Activated CD4-positive, alpha-beta T cell treated with anti-CD3 and anti-CD28 coated beads, Interleukin-2, amount 50 U/mL, for 48 hours (primary cell): Measurements from ENCODE around the gene AEBP1.
"Not testable (repeated sequence)": the region's sequence is repeated elsewhere in the genome, so short reads cannot be mapped to it uniquely, and the experiment has no call there.

Source experiments
- DNase-seq, 2 experiments: peaks; one replicate each; pipeline ENCODE4 v3.0.0-alpha.2; 2020

The AEBP1 gene

DNA sequence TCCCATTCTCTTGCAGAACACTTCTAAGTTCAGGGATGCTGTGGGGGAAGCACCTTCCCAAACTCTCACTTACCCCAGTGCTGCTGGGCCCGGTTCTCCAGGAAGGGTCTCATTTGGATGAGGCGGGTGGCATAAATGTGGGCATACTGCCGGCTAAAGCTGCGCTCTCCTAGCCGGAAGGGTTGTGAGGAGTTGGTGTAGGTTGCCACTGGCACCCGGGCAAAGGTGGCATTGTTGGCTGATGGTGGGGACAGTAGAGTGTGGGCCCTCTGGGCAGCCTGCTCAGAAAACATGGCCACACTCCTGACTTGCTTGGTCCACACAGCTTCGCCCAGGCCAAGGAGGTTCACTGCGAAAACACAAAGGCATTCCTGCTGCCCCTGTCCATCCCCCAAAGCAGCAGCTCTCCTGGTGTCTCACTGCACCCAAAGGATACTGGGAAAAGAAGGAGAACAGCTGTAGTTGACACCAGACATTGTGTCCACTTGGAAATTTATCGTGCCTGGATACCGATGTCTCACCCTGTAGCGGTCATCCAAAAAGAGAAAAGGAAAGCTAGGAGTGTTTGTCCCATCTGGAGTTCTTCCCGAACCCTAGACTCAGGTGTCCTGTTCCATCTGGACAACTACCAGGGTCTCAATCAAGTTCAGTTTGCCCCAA lies 17.7 kb downstream of the AEBP1 start:
- DNase-seq, result no peak

DNA sequence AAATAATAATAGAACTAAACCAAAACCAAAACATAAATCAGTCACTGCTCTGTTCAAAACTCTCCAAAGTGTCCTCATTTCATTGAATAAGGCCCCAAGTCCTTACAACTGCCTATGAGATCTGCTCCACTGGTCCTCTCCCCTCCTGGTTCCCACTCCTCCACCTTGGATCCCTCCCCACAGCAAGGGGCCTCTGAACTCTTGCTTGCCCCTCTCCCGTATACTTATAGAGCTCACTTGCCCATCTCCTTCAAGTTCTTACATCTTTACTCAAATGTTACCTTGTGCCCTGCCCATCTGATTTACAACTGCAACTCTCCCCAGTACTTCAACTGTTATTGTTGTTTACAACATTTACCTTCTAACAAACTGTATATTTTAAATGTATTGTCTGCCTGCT lies 18.4 kb downstream of the AEBP1 start:
- DNase-seq, result no peak

DNA sequence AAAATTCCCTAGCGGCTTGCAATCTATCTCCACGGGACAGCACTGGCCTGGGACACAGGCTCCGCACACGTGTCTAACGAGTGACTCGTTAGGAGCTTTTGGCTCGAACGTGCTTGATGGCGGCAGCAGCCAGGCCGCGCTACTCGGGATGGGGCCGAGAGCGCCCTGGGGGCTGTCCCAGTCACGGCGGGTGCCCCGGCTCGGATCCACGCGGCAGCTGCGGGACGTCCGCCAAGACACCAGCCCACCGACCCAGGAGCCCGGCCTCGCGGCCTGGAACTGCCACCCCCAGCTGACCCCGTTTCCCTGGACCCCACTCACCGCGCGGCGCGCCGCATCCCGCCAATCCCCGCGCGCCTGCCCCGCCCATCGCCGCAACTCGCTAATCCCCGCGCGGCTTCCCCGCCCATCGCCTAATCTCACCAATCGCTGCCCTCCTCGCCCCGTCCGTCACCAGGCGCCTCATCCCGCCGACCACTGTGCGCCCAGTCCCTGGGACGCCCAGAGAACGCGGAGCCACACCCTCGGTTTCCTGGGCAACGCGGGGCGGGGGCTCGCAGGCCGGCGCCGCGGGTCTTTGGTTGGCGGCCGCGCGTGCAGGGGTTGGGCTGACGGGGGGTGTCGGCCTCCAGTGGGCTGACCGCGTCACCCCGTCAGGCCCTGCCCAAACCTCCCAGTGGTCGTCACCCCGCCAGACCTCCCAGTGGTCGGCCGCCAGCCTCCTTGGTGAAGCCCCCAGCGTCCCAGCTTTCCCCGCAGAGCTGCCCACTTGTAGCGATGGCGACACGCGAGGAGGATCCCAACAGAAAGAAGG lies 19.3 kb downstream of the AEBP1 start, which contains the start of gene POLD2:
Gene POLD2 (minus strand): TSS at position 359 of the 814 bp plus-strand sequence. CDS start 1,495 bp downstream, outside the sequence.
- DNase-seq, result peak; percentile 98 to 99

DNA sequence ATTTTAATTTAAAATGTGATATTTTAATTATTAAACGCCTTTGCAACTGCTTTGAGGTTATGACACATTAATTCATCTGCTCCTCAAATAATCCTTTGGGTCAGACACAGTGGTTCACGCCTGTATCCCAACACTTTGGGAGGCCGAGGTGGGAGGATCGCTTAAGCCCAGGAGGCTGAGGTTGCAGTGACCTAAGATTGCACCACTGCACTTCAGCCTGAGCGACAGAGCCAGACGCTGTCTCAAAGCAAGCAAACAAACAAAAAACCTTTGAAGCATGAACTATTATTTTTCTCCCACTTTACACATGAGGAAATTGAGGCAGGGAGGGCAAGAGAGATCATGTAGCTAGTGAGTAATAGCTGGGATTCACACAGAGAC lies 20.7 kb downstream of the AEBP1 start:
- no peak for DNase-seq

DNA sequence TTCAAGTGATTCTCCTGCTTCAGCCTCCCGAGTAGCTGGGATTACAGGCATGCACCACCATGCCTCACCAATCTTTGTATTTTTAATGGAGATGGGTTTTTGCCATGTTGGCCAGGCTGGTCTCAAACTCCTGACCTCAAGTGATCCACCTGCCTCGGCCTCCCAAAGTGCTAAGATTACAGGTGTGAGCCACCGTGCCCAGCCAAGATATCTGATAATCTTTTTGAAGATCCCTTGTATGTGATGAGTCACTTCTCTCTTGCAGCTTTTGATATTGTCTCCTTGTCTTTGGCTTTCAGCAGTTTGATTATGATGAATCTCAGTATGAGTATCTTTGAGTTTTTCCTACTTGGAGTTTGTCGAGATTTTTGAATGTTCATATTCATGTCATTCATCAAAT lies 22.4 kb downstream of the AEBP1 start:
- DNase-seq, result not testable (repeated sequence)

DNA sequence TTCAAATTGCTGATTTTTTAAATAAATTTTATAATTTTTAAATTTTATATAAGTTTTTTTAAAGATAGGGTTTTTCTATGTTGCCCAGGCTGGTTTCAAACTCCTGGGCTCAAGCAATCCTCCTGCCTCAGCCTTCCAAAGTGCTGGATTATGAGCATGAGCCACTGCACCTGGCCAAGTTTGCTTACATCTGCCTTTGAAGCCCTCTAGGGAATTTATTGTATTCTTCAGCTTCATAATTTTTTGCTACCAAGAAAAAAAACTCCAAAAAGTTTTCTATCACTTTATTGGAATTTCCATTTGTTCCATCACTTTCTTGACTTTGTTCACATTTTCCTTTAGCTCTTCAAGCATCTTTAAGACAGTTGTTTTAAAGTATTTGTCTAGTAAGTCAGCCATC lies 23.0 kb downstream of the AEBP1 start:
- no peak for DNase-seq

DNA sequence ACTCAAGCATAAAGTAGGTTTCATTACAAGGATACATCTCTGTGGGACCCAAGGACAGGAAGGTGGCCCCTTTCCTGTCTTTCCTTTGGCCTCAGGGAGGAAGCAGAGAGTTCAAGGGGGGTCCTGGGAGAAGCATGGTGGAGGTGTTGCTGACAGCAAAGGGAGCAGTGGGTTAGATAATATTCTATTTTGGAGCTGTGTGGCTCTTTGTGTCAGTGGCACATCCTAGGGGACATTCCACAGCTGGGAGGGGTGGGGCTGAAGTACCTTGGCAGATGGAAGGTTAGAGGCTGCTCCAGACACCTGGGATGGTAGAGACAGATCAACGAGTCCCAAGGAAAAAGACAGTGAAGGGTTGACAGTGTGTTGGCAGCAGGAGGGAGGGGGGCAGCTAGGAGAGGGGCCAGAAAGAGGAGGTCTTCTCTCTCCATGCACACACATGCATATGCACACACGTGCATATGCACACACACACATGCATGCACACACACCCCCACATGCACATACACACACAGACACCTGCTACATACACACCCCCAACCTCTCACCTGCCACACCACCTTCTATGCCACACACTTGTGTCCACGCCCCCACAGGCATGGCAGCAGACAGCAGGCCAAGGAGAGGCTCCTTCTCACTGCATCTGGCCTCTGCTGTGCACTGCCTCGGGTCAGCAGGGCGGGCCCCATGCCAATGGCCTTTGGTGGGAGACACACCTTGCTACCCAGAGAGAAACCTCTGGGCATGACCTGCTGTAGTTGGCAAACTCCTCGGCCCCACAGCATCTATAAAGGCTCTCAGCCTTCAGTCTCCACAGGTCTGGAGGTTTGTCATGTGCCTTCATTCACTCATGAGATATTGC lies 24.8 kb downstream of the AEBP1 start:
- DNase-seq, result no peak

DNA sequence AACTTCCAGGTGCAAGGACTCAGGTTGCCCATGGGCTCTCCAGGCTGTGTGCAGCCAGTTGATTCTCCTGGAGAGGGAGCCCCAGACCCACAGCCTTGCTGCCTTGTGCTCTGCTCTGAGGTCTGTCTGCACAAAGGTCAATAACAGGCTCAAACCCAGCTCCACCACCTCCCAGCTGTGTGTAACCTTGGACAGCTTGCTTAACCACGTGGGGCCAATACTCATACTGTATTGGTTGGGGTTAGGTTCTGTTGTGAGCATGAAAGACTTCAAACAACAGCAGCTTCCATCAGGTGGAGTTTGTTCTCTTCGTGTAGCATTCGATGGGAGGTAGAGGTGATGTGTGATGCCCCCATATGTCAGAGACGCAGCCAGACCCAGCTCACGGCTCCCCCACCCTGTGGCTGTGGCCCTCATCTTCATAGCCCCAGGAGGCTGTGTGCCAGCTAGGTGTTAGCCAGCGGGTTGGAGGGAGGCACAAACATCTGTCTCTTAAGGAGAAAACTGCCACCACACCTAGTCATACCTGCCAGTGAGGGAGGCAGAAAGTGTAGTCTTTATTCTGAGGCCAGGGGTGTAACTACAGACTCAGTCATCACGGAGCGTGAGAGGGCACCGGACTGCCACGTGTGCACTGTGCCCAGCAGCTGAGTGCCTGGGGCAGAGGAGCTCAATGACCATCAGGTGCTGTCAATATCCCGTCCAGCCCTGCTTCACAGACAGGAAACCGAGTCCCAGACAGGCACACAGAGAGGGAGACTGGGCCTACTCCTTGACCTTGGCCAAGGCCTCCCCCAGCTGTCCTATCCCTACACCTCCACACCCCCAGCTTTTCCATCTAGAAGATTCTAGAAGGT lies 27.3 kb downstream of the AEBP1 start:
- no peak for DNase-seq

DNA sequence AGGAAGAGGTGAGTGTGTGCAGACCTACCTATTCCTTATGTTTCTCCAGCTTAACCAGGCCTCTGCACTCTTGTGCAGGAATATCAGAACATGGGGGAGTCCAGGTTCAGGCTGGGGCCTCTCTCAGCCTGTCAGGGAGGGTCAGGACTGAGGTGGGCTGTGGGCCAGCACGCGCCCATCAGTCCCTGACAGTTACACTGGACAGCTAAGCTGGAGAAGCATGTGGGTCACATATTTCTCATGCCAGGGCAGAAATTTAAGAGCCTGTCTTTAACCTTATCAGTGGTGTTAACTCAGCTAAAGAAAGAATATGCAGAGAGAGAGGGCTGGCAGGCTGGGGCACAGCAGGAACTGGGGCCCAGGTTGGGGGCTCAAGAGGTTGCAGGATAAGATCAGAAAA lies 27.9 kb downstream of the AEBP1 start:
- DNase-seq, result no peak

DNA sequence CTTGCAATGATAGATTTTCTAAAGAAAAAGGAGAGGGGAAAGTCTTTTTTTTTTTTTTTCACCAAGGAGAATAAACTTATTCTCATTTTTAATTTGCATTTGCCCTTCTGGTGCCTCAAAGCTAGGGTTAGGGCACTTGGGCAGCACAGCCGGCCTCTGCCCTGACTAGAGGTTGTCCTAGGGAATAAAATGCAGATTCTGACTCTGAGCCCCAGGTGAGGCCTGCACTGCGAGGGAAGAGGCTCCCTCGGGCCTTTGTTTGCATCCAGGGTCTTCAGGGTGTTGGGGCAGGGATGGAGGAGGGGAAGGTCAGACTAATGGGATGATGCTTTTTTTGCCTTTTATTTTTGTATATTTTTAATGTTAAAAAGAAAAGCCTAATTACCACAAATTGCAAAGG lies 29.1 kb downstream of the AEBP1 start:
- no peak for DNase-seq

DNA sequence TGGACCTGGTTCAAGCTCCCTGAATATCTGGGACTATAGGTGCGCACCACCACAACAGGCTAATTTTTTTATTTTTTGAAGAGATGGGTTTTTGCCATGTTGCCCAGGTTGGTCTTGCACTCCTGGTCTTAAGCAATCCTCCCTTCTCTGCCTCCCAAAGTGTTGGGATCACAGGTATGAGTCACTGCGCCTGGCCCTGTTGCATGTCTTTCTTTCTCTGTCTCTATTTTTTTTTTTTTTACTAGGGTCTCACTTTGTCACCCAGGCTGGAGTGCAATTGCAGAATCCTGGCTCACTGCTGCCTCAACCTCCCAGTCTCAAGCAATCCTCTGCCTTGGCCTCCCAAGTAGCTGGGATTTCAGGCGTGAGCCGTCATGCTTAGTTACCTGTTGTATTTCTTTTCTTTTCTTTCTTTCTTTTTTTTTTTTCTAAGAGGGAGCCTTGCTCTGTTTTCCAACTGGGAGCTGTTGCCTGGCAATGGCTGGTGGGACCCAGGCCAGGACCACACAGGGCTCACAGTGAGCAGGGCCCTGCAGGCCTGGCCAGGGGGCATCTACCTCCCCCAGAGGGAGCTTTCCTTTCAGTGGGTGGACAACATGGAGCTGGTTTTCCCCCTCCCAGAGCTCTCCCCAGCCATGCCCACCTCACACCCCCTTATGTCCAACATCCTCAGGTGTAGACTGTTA lies 30.9 kb downstream of the AEBP1 start:
- no peak for DNase-seq

DNA sequence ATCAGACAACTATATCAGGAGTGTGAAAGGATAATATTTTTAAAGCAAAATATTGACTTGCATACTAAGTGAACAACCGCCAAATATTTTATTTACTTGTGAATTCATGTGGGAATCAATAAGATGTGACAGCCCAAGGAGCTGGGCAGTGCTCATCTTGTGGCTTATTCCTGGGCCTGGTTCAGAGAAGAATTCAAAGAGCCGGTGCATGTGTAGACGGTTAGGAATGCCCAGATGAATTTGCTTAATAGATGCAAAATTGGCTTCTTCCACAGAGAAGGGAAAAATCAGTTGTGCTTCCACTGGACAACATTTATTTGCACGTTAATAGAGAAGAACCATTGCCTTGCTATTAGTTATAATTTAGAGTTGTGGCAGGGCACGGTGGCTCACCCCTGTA lies 32.6 kb downstream of the AEBP1 start:
- no peak for DNase-seq

DNA sequence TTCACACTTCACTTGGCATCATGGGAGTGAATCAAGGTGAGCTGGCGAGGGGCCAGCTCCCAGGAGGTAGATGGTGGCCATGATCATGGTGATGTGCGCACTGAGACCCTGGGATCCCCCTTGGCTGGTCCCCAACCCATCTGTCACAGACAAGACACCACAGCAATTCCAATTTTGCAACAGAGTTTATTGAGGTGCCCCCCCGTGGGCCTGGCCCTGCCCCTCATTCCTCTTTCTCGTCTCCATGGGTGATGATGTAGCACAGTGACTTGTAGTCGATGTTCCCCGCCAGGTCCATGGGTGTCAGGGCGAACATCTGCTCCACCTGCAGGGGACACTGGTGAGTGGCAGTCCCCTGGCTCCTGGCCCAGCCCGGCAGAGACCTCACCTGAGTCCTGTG lies 34.6 kb downstream of the AEBP1 start:
- DNase-seq, result no peak

DNA sequence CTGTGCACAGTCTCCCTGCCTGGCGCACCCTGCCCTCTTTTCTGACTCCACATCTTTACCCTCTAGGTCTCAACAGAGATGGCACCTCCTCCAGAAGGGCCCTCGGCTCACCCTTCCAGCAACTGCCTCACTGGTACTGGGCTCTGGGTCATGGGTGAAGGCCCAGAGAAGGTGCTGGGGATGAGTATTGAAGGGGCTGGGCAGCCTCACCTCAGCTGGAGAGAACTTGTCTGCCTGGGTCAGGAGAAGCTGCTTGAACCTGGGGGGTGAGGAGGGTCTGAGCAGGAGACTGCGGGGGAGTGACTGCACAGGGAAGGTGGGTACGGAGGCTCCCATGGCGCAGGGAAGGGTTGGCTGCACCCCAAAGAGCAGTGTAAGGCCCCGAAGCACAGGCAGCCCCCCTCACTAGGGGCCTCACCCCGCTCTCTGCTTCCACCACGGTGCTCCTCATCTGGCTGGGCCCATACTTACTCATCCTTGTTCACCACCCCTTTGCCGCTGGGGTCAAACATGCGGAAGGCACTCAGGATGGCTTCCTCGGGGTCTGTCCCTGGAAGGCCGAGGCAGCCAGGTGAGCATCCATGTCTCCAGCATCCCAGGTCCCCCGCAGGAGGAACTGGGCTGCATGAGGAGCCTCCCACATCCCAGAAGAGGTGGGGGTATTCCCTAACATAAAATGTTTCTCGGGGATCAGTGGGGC lies 35.3 kb downstream of the AEBP1 start:
- no peak for DNase-seq

DNA sequence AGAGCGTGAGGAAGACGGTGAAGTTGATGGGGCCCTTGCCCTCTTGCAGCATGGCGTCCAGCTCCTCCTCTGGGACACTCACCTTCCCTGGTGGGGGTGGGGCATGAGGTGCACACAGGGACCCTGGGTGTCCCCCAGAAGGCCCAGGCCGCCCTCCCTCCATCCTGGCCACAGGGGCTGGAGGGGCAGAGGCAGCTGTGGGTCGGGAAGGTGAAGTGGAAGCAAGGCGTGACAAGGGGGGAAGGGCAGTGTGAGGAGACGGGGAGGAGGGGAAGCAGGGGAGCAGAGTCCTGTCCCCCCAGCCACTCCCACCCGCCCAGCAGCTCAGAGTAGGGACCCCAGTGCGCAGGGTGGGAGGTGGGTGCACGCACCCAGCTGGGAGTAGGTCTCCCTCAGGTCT lies 36.2 kb downstream of the AEBP1 start:
- no peak for DNase-seq

DNA sequence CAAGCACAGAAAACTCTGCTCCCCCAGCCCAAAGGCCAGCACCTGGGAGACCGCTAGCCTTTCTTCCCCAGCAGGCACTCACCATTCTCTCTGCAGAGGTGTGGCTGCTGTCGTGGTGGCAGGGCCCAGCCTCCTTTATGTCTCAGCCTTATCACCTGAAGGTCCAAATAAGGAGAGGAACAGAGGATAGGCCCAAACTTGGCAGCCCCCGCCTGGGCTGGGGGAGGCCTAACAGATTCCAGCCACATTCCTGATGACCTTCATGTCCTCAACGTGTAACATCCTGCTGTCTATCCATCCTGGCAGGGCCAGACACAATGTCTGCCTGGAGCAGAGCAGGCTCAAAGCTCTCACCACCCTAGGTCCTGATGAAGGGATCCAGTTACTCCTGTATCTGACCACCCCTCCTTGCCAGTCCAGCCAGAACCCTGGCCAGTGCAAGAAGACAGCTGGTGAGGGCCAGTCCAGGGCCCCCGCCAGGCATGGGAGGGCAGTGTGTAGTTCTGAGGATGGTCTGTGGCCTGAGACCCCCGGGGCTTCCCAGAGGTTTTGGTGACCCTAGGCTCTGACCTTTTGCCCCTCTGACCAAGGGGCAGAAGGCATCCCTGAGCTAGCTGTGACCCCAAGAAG lies 37.2 kb downstream of the AEBP1 start, which contains the start of gene MYL7:
Gene MYL7 (minus strand): TSS at position 112 of the 630 bp plus-strand sequence. CDS start 27 bp downstream, at position 85.
- DNase-seq, result no peak

DNA sequence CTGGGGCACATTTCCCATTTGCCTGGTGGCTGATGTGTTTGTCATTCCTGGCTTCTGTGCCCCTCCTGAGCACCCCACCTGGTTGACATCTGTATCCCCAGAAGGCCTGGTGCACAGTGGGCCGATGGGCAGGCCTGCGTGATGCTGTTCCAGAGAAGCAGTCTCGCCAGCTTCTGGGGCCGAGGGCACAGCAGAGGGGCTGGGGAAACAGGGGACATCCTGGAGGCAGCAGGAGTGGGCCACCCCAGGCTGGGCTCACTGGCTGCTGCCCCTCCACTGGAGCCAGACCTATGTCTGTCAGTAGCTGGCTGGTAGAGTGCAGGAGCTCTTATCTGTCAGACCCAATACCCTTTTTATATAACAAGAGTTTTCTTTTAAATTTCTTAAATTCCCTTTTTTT lies 37.9 kb downstream of the AEBP1 start:
- DNase-seq, result no peak

DNA sequence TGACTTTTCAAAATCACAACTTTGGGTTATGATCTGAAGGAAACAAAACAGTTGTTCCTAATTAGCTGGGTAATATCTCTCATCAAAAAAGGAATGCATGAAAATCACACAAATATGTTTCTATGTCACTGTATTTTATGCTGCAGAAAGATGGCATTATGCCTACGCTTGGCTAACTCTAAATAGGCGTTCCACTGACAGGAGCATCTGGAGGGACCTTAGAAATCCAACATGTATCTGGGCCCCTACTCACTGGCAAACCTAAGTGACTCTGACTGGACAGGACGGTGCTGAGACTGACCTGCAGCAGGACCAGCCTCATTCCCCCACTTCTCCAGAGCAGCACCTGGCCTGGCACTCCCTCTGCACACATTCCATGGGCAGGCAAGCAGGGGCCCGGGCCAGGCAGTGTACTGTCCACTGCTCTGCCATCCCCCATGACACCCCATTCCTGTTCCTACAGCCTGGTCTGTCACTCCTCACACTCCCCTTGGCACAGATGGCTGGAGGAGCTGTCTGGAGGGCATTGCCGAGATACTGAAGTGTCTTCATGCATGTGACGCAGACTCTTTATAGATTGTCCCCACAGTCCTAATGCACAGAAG lies 39.6 kb downstream of the AEBP1 start:
- no peak for DNase-seq

DNA sequence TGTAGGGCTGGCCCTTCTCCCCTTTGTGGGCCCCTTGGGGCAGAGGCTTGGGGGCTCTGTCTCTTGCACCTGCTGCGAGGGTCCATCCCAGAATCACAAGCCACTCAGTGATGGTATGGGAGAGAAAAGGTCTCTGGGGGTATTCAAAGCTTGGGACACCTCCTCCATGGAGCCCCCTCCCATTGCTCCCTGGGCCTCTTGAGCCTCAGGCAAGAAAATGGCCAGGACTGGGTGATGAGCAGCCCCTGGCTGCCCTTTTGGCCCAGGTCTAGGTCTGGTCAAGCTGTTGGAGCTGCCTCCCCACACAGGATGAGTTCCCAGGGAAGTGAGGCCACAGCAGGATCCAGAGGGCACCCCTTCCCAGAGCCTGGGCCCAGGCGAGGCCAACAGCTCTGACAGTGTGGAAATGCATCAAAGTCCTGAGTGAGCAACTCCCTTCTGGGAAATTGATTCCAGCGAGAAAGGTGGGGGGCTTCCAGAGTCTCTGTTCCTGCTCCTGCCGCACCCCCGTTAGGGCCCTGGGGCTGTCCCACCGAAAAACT lies 40.4 kb downstream of the AEBP1 start:
- DNase-seq, result no peak

DNA sequence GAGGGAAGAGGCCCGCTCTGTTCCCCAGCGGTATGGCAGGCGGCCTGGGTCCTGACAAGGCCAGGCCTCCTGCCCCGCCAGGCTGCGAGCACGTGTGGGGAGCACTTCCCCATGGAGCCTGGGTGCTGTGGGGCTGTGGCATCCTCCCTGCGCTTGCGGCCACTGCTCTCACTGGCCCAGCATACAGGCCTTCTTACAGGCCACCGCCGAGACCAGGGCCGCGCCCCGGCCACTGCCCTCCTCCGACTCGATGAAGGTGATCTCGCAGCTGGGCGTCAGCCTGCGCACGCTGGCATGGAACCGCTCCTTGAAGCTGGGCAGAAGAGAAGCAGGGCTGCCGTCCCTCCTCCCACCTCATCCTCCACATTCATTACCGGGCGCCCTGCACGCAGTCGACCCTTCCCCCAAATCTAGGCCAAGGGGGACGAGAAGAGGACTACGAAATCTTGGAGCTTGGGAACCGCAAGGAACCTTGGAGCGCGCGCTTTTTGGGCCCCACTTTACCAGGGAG lies 40.9 kb downstream of the AEBP1 start:
- DNase-seq, result no peak
